Common myeloid progenitor, CD34-positive (primary cell): ENCODE results near the gene PTPRK.

Source experiments
- CTCF ChIA-PET: fragments of 350-600 bp; sonication (Branson Sonifier 250); formaldehyde crosslinking; loops from one replicate; lab custom pipeline; 2021; ENCODE audit warnings: antibody characterized with exemption; lab: Charles Lee
- POLR2A ChIA-PET: fragments of 350-600 bp; sonication (Branson Sonifier 250); formaldehyde crosslinking; loops from one replicate; lab custom pipeline; 2021; ENCODE audit warnings: antibody characterized with exemption; lab: Charles Lee
- DNase-seq, 3 donors: peaks; one replicate each; pipeline versions ENCODE4 v3.0.0 to v3.0.0-alpha.2; 2013
- H3K27ac ChIP-seq, 2 experiments: 1 replicate in 1 of 2; 2 replicates in 1 of 2; pipeline ENCODE4 v1.7.0; 2013; ENCODE audit warnings: inconsistent platforms in 2 of 2, low read length in 2 of 2, mild to moderate bottlenecking in 2 of 2, low read depth in 1 of 2, moderate library complexity in 1 of 2; ENCODE audit not compliant: severe bottlenecking in 2 of 2, insufficient read depth in 1 of 2, poor library complexity in 1 of 2
- H3K27me3 ChIP-seq, 5 experiments: replicated peaks in 2 of 5; 1 replicate in 3 of 5; 2 replicates in 2 of 5; pipeline versions ENCODE4 v1.6.1 to v1.7.0; 2013; ENCODE audit warnings: low read length in 4 of 5, mild to moderate bottlenecking in 2 of 5, moderate library complexity in 2 of 5, inconsistent platforms in 1 of 5; ENCODE audit not compliant: insufficient read depth in 5 of 5, control insufficient read depth in 4 of 5
- H3K36me3 ChIP-seq, 4 experiments: 1 replicate in 2 of 4; 2 replicates in 2 of 4; pipeline versions ENCODE4 v1.6.1 to v1.7.0; 2013; ENCODE audit warnings: low read length in 3 of 4, control low read depth in 1 of 4, mild to moderate bottlenecking in 1 of 4; ENCODE audit not compliant: control insufficient read depth in 4 of 4, insufficient read depth in 4 of 4
- H3K4me1 ChIP-seq, 4 experiments: 1 replicate in 3 of 4; 2 replicates in 1 of 4; pipeline versions ENCODE4 v1.6.1 to v1.7.1; 2013; ENCODE audit warnings: low read length in 3 of 4, mild to moderate bottlenecking in 3 of 4, control low read depth in 1 of 4, inconsistent platforms in 1 of 4, moderate library complexity in 1 of 4; ENCODE audit not compliant: control insufficient read depth in 4 of 4, insufficient read depth in 4 of 4; ENCODE audit errors: control extremely low read depth in 1 of 4
- H3K4me3 ChIP-seq, 7 experiments: 1 replicate in 4 of 7; 2 replicates in 3 of 7; pipeline versions ENCODE4 v1.5.1 to v1.7.0; 2013; ENCODE audit warnings: mild to moderate bottlenecking in 7 of 7, low read length in 6 of 7, moderate library complexity in 6 of 7, inconsistent platforms in 2 of 7, low read depth in 2 of 7, control low read depth in 1 of 7; ENCODE audit not compliant: insufficient read depth in 4 of 7, control insufficient read depth in 1 of 7; ENCODE audit errors: extremely low read depth in 1 of 7
- H3K9me3 ChIP-seq, 5 experiments: 1 replicate in 4 of 5; 2 replicates in 1 of 5; pipeline versions ENCODE4 v1.6.1 to v1.7.1; 2013; ENCODE audit warnings: low read length in 4 of 5, mild to moderate bottlenecking in 2 of 5, inconsistent platforms in 1 of 5, low read depth in 1 of 5, moderate library complexity in 1 of 5; ENCODE audit not compliant: control insufficient read depth in 4 of 5, insufficient read depth in 2 of 5; ENCODE audit errors: control extremely low read depth in 1 of 5
- WGBS: methylation state at CpG from one replicate; pipeline ENCODE4 v1.1.5; 2013; ENCODE audit not compliant: insufficient coverage; 5-methylcytosine and 5-hydroxymethylcytosine counted together

PTPRK gene

DNA sequence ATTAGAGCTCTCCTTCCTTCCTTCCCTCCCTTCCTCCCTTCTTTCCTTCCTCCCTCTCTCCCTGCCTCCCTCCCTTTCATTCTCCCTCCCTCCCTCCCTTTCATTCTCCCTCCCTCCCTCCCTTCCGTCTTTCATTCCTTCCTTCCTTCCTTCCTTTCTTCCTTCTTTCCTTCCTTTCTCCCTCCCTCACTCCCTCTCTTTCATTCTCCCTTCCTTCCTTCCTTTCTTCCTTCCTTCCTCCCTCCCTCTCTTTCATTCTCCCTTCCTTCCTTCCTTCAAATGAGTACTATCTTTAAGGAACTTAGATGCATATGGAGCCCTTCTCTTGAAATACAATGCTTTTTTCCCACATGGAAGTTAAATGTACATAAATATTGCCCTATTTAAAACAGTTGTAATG lies 20.9 kb upstream of the PTPRK start:
- ChIA-PET CTCF (no interaction called here), POLR2A (no interaction called here)
- DNase-seq: no peak
- Histone ChIP-seq H3K27ac (no peak overlapping the region), H3K4me1 (peaks cover 0 to 3% (median 0%) of the 10 kb centered on the region in 4 experiments), H3K4me3 (no peak overlapping the region), H3K36me3 (no peaks in the 10 kb centered on the region), H3K9me3 (peaks cover 0 to 3% (median 0%) of the 10 kb centered on the region in 5 experiments), H3K27me3 (no peaks in the 10 kb centered on the region)
- 40% methylated on average over 1 of the region's 1 CpG for WGBS

DNA sequence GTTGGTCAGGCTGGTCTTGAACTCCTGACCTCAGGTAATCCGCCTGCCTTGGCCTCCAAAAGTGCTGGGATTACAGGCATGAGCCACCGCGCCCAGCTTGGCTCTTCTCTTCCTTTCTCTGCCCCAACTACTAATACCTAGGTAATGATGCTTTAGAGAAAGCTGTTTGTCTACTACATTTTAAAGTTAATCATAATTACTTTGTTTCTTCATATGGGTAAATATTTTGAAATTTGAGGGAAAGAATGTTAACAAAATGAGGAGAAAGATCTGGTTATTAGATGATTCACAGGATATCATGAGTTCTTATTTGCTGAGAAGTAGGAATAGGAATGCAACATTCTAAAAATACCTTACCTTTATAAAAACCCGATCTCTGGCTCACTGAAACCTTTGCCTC lies 18.4 kb upstream of the PTPRK start:
- no peaks in the 10 kb centered on the region for H3K9me3 ChIP-seq
- no peaks in the 10 kb centered on the region for H3K36me3 ChIP-seq
- H3K4me3 ChIP-seq: no peak overlapping the region
- CTCF ChIA-PET: no interaction called here
- POLR2A ChIA-PET: no interaction called here
- H3K27me3 ChIP-seq: no peaks in the 10 kb centered on the region
- no peak for DNase-seq
- peaks cover 0 to 3% (median 0%) of the 10 kb centered on the region in 4 experiments for H3K4me1 ChIP-seq
- no CpG with 5 or more reads among the region's 4 CpGs for WGBS
- H3K27ac ChIP-seq: no peak overlapping the region

DNA sequence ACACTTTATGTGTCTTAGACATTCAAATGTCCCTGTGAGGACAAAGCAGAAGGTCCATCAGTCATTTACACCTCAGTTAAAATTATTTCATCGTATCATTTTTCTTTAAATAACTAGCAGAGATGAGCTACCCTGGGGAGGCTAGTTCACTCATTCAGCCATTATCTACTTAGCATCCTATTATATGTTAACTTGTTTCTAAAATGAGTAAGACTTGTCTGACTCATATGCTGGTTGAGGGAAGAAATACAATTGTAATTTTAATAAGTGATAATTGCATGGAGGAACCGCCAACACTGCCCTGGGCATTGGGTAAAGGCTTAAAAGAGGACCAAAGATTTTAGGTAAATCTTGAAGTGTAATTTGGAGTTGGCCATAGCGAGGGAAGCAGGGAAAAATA lies 12.4 kb upstream of the PTPRK start:
- 95% methylated on average over 3 of the region's 3 CpGs for WGBS
- Histone ChIP-seq H3K27ac (no peak overlapping the region), H3K9me3 (no peaks in the 10 kb centered on the region), H3K27me3 (peaks cover 0 to 2% (median 0%) of the 10 kb centered on the region in 5 experiments), H3K36me3 (no peaks in the 10 kb centered on the region), H3K4me1 (no peaks in the 10 kb centered on the region), H3K4me3 (no peak overlapping the region)
- ChIA-PET POLR2A (no interaction called here), CTCF (interaction anchor here (0.9 kb wide), 1 partner anchor 12 kb away, joined by 3 read pairs; the partner anchor contains the start of gene PTPRK)
- no peak for DNase-seq

DNA sequence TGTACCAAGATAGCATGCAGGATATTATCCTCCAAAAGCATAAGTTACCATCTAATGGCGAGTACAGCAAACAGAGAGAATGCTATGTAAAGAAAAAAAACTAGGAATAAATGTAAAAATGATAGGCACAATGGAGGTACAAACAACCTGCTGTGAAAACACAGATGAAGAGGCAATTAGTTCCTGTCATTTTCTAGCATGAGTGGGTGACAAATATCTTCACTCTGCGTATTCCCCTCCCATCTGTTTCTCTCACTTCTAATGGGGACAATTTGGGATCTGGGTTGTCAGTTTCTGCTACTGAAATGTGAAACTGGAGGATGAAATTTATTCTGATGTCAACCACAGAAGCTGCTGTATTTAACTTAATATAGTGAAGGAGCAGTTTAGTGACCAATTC lies 11.7 kb upstream of the PTPRK start:
- WGBS: 100% methylated on average over 1 of the region's 2 CpGs
- Histone ChIP-seq H3K4me3 (no peak overlapping the region), H3K9me3 (no peaks in the 10 kb centered on the region), H3K36me3 (no peaks in the 10 kb centered on the region), H3K4me1 (no peaks in the 10 kb centered on the region), H3K27ac (no peak overlapping the region), H3K27me3 (peaks cover 0 to 6% (median 0%) of the 10 kb centered on the region in 5 experiments)
- ChIA-PET CTCF (no interaction called here), POLR2A (no interaction called here)
- DNase-seq: no peak

DNA sequence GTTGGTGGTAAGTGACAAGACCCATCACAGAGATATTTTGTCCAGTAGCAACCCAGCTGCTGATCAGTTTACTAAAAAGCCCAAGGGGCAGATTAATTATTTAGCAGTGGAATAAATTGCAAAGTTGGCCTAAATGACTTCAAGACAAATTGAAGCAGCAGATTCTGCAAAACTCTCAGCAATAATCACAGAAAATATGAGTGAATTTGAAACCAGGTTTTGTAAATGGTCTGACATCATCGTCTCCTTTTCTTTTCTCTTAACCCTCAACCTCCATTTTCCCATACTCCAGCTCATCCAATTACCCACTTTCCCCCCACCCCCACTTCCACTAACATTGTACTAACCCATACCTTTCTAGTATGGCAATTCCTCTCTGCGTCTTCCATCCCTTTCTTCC lies 11.3 kb upstream of the PTPRK start:
- Histone ChIP-seq H3K27ac (no peak overlapping the region), H3K27me3 (peaks cover 0 to 6% (median 0%) of the 10 kb centered on the region in 5 experiments), H3K4me3 (no peak overlapping the region), H3K36me3 (no peaks in the 10 kb centered on the region), H3K9me3 (no peaks in the 10 kb centered on the region), H3K4me1 (no peaks in the 10 kb centered on the region)
- no peak for DNase-seq
- POLR2A ChIA-PET: no interaction called here
- WGBS: 100% methylated on average over 1 of the region's 2 CpGs
- CTCF ChIA-PET: no interaction called here

DNA sequence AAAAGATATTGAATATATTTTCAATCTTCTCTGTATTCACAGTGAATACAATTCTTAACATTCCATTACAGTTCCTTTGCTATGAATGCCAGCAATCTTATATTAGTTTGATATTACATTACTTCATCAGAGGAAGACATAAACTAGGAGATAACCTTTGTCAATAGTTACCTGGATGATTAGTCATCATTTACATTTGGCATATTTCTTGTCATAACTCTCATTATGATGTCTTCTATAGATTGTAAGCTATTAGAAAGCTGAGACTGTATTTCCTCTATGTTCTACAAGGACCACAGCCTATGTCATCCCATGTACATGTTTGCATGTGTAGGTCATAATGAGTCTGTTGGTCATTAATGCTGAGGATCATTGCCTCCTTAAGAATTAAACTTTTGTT lies 7.8 kb upstream of the PTPRK start:
- Histone ChIP-seq H3K9me3 (no peaks in the 10 kb centered on the region), H3K27me3 (peaks cover 0 to 17% (median 7%) of the 10 kb centered on the region in 5 experiments), H3K4me3 (no peak overlapping the region), H3K36me3 (no peaks in the 10 kb centered on the region), H3K27ac (no peak overlapping the region), H3K4me1 (no peaks in the 10 kb centered on the region)
- CTCF ChIA-PET: no interaction called here
- DNase-seq: no peak
- POLR2A ChIA-PET: no interaction called here

DNA sequence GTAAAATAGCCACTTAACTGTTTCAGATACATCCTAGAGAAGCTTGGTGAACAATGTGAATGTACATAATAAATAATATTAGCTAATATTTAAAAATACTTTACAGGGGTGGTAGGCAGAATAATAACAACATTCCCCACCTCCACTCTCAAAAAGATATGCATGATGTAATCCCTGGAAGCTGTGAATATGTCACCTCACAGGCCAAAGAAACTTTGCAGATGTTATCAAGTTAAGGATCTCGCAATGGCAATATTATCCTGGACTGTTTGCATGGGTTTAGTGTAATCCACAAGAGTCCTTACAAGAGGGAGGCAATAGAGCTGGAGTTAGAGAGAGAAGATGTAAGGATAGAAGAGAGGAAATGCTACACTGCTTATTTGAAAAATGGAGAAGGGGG lies 7.0 kb upstream of the PTPRK start:
- CTCF ChIA-PET: no interaction called here
- POLR2A ChIA-PET: no interaction called here
- Histone ChIP-seq H3K9me3 (no peaks in the 10 kb centered on the region), H3K36me3 (no peaks in the 10 kb centered on the region), H3K27me3 (peaks cover 0 to 24% (median 7%) of the 10 kb centered on the region in 5 experiments), H3K4me1 (no peaks in the 10 kb centered on the region), H3K27ac (no peak overlapping the region), H3K4me3 (no peak overlapping the region)
- 100% methylated on average over 1 of the region's 1 CpG for WGBS
- DNase-seq: no peak
